Fibroblast of skin of right biceps (primary cell): ENCODE results near the gene RAB19.

Experiments used
- DNase-seq: peaks from one replicate; pipeline ENCODE4 v3.0.0-alpha.2; 2013

The RAB19 gene

DNA sequence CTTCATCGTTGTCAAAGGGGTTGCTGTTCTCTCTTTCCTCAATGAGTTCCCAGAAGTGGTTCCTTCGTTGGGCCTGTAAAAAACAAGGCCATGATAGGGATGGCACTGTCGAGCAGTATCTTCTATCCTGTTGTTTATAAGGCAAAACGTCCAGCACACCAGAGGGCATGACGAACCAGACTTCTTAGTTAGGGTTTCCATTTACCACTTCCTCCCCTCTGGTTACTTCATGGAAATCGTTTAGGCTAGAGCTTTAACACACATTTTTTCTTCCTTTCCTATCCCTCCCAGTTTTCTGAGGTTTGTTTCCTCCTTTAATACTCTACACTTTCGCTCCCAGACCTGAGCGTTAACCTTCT, 50.8 kb downstream of the RAB19 start:
- DNase-seq: no peak

DNA sequence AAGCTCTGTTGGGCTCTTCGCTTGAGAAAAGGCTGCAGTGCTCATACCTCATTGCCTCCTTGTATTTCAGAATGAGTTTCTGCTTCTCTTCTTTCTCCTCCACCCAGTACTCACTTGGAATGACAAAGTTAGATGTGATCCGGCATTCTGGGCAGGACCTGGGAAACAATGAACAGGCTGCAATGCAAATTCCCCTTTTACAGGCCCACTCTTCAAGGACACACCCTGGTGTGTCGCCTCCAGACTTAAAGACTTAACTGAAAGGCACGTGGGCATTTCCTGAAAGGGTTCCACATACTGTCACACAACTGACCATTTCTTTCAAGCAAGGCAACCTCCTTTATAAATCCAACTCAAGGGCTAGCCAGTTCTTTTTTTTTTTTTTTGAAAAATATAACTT, 51.9 kb downstream of the RAB19 start:
- no peak for DNase-seq

DNA sequence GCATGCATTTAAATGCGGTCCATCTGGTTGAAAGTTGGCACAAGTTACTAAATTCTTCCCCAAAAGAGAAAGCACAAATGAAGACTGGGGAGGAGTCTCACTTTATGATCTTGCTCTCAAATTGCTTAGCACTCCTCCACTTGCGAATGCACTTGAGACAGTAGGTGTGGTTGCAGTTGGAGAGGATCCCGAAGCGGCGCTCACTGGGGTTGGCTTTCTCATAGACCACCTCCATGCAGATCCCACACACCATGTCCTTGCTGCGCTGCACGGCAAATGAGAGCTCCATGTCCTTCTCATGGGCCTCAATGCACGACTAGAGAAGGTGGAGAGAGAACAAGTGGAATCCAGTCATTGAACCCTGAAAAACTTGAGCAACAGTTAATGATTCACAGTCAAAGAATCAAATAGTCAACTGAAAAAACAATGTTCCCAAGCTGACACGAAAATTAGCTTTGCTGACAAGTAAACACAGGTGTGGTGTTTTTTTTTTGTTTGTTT, 52.7 kb downstream of the RAB19 start:
- DNase-seq: no peak

DNA sequence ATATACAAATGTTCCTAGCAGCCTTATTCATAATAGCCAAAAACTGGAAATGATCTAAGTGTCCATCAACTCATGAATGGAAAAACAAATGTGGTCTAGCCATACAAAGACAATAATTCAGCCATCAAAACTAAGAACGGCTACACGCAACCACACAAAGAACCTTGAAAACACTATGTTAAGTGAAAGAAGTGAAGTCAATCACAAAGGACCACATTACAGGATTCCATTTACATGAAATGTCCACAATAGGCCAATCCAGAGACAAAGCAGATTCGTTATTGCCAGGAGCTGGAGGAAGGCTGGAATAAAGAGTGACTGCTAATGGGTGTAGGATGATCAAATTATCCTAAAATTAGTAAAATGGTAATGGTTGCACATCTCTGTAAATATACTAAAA, 54.3 kb downstream of the RAB19 start:
- no peak for DNase-seq

DNA sequence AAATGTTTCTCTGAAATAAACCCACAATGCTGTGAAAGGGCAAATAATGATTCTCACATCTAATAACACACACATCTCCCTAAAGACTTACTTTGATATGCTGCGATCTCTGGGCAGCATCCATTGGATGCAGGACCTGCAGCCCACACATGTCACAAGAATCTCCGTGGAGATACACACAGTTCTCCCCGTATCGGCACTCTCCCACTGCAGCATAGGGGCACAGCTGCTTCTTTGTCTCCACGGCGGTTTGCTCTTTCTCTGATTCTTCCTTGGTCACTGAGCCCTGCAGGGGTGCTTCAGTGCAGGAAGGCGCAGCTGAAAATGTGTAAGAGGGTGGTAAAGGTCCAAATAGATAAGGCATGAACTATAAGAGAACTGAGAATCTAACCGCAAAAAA, 55.1 kb downstream of the RAB19 start:
- DNase-seq: no peak

DNA sequence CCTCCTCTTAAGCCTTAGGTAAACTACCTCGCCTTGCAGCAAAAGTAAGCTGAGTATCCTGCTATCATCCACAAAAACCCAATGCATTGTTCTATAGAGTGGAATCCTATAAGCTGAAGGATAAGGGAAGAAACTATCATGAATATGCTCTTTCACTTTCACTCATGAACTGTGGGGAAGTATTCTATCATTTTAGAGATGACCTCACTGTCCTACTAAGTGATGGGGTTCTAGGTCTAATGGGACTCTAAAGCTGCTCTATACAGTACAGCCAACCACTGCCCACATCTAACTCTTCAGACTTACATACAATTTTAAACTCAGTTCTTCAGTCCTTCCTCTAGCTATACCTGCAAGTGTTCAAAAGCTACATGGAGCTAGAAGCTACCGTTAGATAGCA, 59.3 kb downstream of the RAB19 start:
- DNase-seq: no peak

DNA sequence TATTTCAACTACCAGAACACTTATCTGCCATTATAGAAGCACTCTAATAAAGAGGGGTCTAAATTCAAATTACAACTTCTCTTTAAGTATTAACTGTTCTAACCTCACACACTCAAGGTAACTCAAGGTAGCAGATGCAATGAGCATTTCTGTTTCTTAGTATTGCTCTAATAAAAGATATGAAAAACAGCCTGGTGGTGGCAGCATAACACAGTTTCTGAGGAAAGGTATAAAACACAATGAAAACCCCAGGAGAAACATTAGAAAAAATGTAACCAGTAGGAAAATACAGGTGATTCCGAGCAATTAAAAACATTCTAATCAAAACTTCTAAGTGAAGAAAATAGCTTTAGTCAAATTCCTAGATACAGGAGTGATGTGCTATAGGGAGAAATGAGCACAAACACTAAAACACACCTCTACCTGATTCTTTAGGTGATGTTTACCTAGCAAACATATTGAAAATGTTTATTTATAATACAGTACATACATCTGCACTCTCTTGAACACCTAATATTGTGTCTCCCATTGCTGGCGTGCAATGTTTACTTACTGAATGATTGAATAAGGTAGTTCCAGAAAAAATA, 72.0 kb downstream of the RAB19 start:
- peak; percentile 29 for DNase-seq

DNA sequence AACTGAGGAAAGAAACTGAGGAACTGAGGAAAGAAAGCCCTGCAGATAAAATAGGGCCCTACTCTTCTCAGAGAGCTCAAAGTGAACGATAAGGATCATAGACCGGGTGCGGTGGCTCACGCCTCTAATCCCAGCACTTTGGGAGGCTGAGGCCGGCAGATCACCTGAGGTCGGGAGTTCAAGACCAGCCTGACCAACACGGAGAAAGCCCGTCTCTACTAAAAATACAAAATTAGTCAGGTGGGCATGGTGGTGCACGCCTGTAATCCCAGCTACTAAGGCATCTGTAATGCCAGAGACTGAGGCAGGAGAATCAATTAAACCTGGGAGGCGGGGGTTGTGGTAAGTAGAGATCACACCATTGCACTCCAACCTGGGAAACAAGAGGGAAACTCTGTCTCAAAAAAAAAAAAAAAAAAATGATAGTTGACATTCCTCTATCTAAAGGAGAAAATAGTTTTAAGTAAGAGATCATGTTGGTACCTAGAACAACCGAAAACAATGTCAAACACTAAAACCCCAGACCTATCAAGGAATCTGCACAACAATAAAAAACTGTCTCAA, 72.9 kb downstream of the RAB19 start:
- DNase-seq: no peak
